Thyroid gland (tissue), 4 donors: ENCODE data around the gene PRKCE.

Source experiments
- CTCF ChIP-seq, 6 experiments: fragments of 200-600 bp in 3 of 6; fragments of 450-650 bp in 3 of 6; sonication (generic) in 3 of 6; IDR thresholded peaks; one replicate each; pipeline ENCODE4 v1.5.1; 2016 to 2019; ENCODE audit warnings: antibody characterized with exemption in 6 of 6, mild to moderate bottlenecking in 2 of 6, inconsistent platforms in 1 of 6, moderate library complexity in 1 of 6
- POLR2A ChIP-seq, 2 donors: fragments of 450-650 bp; IDR thresholded peaks; one replicate each; pipeline ENCODE4 v1.6.1; 2017; ENCODE audit warnings: antibody characterized with exemption in 2 of 2, mild to moderate bottlenecking in 2 of 2, moderate library complexity in 1 of 2

GRCh38 chr2:46118656-46119371, 467.3 kb downstream of the PRKCE start:
- TF ChIP-seq CTCF (IDR thresholded peaks at IDR 0.05), result no peak
- no peak for TF ChIP-seq POLR2A (IDR thresholded peaks at IDR 0.05)
